NCI-H526 (cell line): Measurements from ENCODE around the gene NAV2.

Experiments
- DNase-seq, 2 experiments: peaks; one replicate each; lab custom pipeline; 2025; lab: John Stamatoyannopoulos, UW

The NAV2 gene

GRCh38 chr11:20035701-20036601 is 323.3 kb downstream of the NAV2 start:
- DNase-seq, result no peak

- DNase-seq, result no peak
Observed at GRCh38 chr11:20036626-20037335, 324.1 kb downstream of the NAV2 start.

GRCh38 chr11:20037396-20038153 is 324.9 kb downstream of the NAV2 start:
- no peak for DNase-seq

GRCh38 chr11:20038412-20038811 is 325.8 kb downstream of the NAV2 start:
- no peak for DNase-seq

- DNase-seq, result no peak
Observed at GRCh38 chr11:20038972-20039371, 326.3 kb downstream of the NAV2 start.

GRCh38 chr11:20041499-20041898 is 328.9 kb downstream of the NAV2 start:
- no peak for DNase-seq

- DNase-seq, result peak in 1 of 2 experiments; percentile 74
Observed at GRCh38 chr11:20042045-20042639, 329.5 kb downstream of the NAV2 start.

- DNase-seq, result peak; percentile 78 to 90
Observed at GRCh38 chr11:20042811-20043341, 330.2 kb downstream of the NAV2 start.

GRCh38 chr11:20043992-20044391 is 331.4 kb downstream of the NAV2 start:
- no peak for DNase-seq

- no peak for DNase-seq
Observed at GRCh38 chr11:20045098-20045688, 332.6 kb downstream of the NAV2 start.

- DNase-seq, result no peak
Observed at GRCh38 chr11:20046416-20046815, 333.8 kb downstream of the NAV2 start.

- DNase-seq, result no peak
Observed at GRCh38 chr11:20047006-20047768, 334.6 kb downstream of the NAV2 start.

GRCh38 chr11:20047769-20048154 is 335.1 kb downstream of the NAV2 start:
- DNase-seq, result no peak

- DNase-seq, result no peak
Observed at GRCh38 chr11:20048246-20048645, 335.6 kb downstream of the NAV2 start.

GRCh38 chr11:20048707-20049106 is 336.1 kb downstream of the NAV2 start:
- DNase-seq, result no peak

- no peak for DNase-seq
Observed at GRCh38 chr11:20049231-20049630, 336.6 kb downstream of the NAV2 start.

- no peak for DNase-seq
Observed at GRCh38 chr11:20050048-20050447, 337.4 kb downstream of the NAV2 start.

GRCh38 chr11:20050551-20051333 is 338.1 kb downstream of the NAV2 start:
- peak in 1 of 2 experiments; percentile 38 for DNase-seq

- DNase-seq, result no peak
Observed at GRCh38 chr11:20051469-20052399, 339.1 kb downstream of the NAV2 start.
